Measurements from ENCODE around the gene ADAMTS17.
A peak's percentile ranks its signal among the peaks of the same experiment; 100 is the strongest.

The ADAMTS17 gene

GRCh38 chr15:100007609-100008008, 334.2 kb downstream of the ADAMTS17 start:
- DNase-seq, result no peak

GRCh38 chr15:100005715-100006114, 336.1 kb downstream of the ADAMTS17 start:
- no peak for DNase-seq

- no peak for DNase-seq
These were observed 336.8 kb downstream of the ADAMTS17 start for GRCh38 chr15:100005013-100005412.

- no peak for DNase-seq
These were observed 338.8 kb downstream of the ADAMTS17 start for GRCh38 chr15:100002787-100003536.

GRCh38 chr15:100002086-100002620, 339.6 kb downstream of the ADAMTS17 start:
- no peak for DNase-seq

GRCh38 chr15:100001405-100001804, 340.4 kb downstream of the ADAMTS17 start:
- DNase-seq, result no peak

GRCh38 chr15:99999282-100000070, 342.3 kb downstream of the ADAMTS17 start:
- no peak for DNase-seq

- DNase-seq, result no peak
These were observed 343.1 kb downstream of the ADAMTS17 start for GRCh38 chr15:99998661-99999101.

- DNase-seq, result no peak
These were observed 344.6 kb downstream of the ADAMTS17 start for GRCh38 chr15:99997112-99997651.

- no peak for DNase-seq
These were observed 345.1 kb downstream of the ADAMTS17 start for GRCh38 chr15:99996660-99997059.

- no peak for DNase-seq
These were observed 346.2 kb downstream of the ADAMTS17 start for GRCh38 chr15:99995543-99995942.

GRCh38 chr15:99994849-99995248, 346.9 kb downstream of the ADAMTS17 start:
- no peak for DNase-seq

- no peak for DNase-seq
These were observed 348.1 kb downstream of the ADAMTS17 start for GRCh38 chr15:99993681-99994131.

GRCh38 chr15:99993262-99993661, 348.5 kb downstream of the ADAMTS17 start:
- no peak for DNase-seq

GRCh38 chr15:99992611-99993231, 349.1 kb downstream of the ADAMTS17 start:
- no peak for DNase-seq

GRCh38 chr15:99989095-99989494, 352.7 kb downstream of the ADAMTS17 start:
- DNase-seq, result no peak

GRCh38 chr15:99987701-99988100, 354.1 kb downstream of the ADAMTS17 start:
- DNase-seq, result no peak

GRCh38 chr15:99987119-99987506, 354.7 kb downstream of the ADAMTS17 start:
- DNase-seq, result no peak

GRCh38 chr15:99986297-99987118, 355.3 kb downstream of the ADAMTS17 start:
- peak in 1 of 2 donors; percentile 7 for DNase-seq

GRCh38 chr15:99985878-99986277, 355.9 kb downstream of the ADAMTS17 start:
- no peak for DNase-seq

GRCh38 chr15:99984491-99985243, 357.1 kb downstream of the ADAMTS17 start:
- DNase-seq, result no peak
